A549 (cell line): ENCODE data around the gene CMTR1.

Experiments
- CHD2 ChIP-seq: fragments of 150-350 bp; IDR thresholded peaks from 2 replicates; pipeline ENCODE4 v1.6.1; 2014; ENCODE audit warnings: low read length; ENCODE audit not compliant: partially characterized antibody
- EP300 ChIP-seq, 2 experiments: fragments of >200 bp; sonication (Bioruptor Twin); formaldehyde crosslinking; IDR thresholded peaks; 2 replicates in 1 of 2; 3 replicates in 1 of 2; pipeline ENCODE4 v1.6.1; 2016 to 2017
- JUNB ChIP-seq: fragments of >200 bp; sonication (Bioruptor Twin); formaldehyde crosslinking; IDR thresholded peaks from 2 replicates; pipeline ENCODE4 v1.6.1; 2016
- PHF8 ChIP-seq: fragments of 200-600 bp; sonication (generic); IDR thresholded peaks from 2 replicates; pipeline ENCODE4 v1.6.1; 2016; ENCODE audit warnings: low read depth, mild to moderate bottlenecking, antibody characterized with exemption, moderate library complexity, borderline replicate concordance
- POLR2A ChIP-seq: IDR thresholded peaks from 2 replicates; pipeline ENCODE4 v1.6.1; 2012; ENCODE audit warnings: mild to moderate bottlenecking, low read length
- POLR2AphosphoS2 ChIP-seq: conservative IDR thresholded peaks from 2 replicates; pipeline ENCODE4 v1.6.1; 2012; ENCODE audit warnings: low read length, improper control_type of control experiment, inconsistent platforms
- RCOR1 ChIP-seq: fragments of 150-350 bp; IDR thresholded peaks from 2 replicates; pipeline ENCODE4 v1.6.1; 2014; ENCODE audit warnings: antibody characterized with exemption, low read length, low read depth
- SMC3 ChIP-seq: fragments of >200 bp; sonication (Bioruptor Twin); formaldehyde crosslinking; IDR thresholded peaks from 3 replicates; pipeline ENCODE4 v1.6.1; 2018; ENCODE audit warnings: inconsistent platforms
- ZFP36 ChIP-seq: fragments of 450-650 bp; IDR thresholded peaks from 2 replicates; pipeline ENCODE4 v1.6.1; 2014; ENCODE audit warnings: borderline replicate concordance; ENCODE audit not compliant: partially characterized antibody
- ZNF302 ChIP-seq: fragments of 250-450 bp; sonication (Bioruptor Pico); IDR thresholded peaks from 2 replicates; pipeline ENCODE4 v1.9.0; 2021; ENCODE audit warnings: inconsistent platforms, mild to moderate bottlenecking, moderate library complexity
- TF ChIP-seq, protein P1 (sequence below): fragments of >200 bp; sonication (Bioruptor Twin); formaldehyde crosslinking; IDR thresholded peaks from 3 replicates; pipeline ENCODE4 v1.5.1; 2016
- TF ChIP-seq, protein P2 (sequence below): IDR thresholded peaks from 2 replicates; pipeline ENCODE4 v1.6.1; 2012
- TF ChIP-seq, protein P3 (sequence below): fragments of 450-650 bp; IDR thresholded peaks from 2 replicates; pipeline ENCODE4 v1.6.1; 2014; ENCODE audit warnings: antibody characterized with exemption
- TF ChIP-seq, protein P4 (sequence below): IDR thresholded peaks from 2 replicates; pipeline ENCODE4 v1.6.1; 2012

DNA sequence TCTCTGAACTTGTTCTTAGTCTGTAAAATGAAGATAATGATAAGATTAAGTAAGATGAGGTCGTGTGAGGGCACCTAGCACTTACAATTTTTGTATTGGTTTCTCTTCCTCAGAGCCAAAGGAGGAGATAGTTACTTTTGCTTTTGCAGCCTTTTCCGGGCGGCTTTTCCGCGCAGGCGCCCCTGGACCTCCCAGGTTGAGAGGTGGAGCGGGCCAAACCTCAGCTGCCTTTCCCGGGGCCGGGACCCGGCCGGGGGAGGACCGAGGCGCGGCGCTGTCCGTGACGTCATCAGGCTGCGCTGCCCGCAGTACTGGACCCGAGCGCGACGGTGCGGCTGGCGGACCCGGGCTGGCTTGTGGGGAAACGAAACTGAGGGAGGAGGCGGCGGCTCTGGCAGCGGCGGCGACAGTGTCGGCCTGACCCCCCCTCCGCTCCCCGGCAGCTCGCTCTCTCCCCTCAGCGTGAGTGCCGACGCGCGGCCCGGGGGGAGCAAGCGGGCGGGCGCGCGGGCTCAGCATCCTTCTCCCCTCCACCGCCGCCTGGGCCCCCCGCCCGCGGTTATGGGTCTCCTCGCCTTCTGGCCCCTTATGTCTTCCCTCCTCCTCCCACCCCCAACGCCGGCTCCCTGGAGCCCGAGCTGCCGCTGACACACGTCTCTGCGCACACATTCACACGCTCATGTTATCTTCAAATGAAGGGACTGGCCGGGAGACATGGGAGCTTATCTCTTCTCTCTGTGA, at the start of gene CMTR1:
- TF ChIP-seq, protein P1, sequence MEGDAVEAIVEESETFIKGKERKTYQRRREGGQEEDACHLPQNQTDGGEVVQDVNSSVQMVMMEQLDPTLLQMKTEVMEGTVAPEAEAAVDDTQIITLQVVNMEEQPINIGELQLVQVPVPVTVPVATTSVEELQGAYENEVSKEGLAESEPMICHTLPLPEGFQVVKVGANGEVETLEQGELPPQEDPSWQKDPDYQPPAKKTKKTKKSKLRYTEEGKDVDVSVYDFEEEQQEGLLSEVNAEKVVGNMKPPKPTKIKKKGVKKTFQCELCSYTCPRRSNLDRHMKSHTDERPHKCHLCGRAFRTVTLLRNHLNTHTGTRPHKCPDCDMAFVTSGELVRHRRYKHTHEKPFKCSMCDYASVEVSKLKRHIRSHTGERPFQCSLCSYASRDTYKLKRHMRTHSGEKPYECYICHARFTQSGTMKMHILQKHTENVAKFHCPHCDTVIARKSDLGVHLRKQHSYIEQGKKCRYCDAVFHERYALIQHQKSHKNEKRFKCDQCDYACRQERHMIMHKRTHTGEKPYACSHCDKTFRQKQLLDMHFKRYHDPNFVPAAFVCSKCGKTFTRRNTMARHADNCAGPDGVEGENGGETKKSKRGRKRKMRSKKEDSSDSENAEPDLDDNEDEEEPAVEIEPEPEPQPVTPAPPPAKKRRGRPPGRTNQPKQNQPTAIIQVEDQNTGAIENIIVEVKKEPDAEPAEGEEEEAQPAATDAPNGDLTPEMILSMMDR: no peak
- TF ChIP-seq POLR2A (peak; percentile 54; the same call in 1 of the 2 replicates), EP300 (IDR thresholded peaks at IDR 0.05) (no peak), RCOR1 (no peak), ZNF302 (no peak), CHD2 (no peak), POLR2AphosphoS2 (no peak), SMC3 (no peak), JUNB (no peak), ZFP36 (no peak), PHF8 (peak; percentile 55; the same call in 1 of the 2 replicates)
- TF ChIP-seq, protein P2, sequence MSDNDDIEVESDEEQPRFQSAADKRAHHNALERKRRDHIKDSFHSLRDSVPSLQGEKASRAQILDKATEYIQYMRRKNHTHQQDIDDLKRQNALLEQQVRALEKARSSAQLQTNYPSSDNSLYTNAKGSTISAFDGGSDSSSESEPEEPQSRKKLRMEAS: peak; percentile 48
- TF ChIP-seq, protein P3, sequence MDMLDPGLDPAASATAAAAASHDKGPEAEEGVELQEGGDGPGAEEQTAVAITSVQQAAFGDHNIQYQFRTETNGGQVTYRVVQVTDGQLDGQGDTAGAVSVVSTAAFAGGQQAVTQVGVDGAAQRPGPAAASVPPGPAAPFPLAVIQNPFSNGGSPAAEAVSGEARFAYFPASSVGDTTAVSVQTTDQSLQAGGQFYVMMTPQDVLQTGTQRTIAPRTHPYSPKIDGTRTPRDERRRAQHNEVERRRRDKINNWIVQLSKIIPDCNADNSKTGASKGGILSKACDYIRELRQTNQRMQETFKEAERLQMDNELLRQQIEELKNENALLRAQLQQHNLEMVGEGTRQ: no peak
- TF ChIP-seq, protein P4, sequence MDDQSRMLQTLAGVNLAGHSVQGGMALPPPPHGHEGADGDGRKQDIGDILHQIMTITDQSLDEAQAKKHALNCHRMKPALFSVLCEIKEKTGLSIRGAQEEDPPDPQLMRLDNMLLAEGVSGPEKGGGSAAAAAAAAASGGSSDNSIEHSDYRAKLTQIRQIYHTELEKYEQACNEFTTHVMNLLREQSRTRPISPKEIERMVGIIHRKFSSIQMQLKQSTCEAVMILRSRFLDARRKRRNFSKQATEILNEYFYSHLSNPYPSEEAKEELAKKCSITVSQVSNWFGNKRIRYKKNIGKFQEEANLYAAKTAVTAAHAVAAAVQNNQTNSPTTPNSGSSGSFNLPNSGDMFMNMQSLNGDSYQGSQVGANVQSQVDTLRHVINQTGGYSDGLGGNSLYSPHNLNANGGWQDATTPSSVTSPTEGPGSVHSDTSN: no peak
